ENCODE measurements around the gene BMP7.

GRCh38 chr20:57158474-57158873 is 108.0 kb downstream of the BMP7 start:
- no peak for TF ChIP-seq POLR2A (IDR thresholded peaks at IDR 0.05; ENCODE audit: low read depth)
- no peak for TF ChIP-seq CTCF (IDR thresholded peaks at IDR 0.05)
- TF ChIP-seq POLR2AphosphoS5 (IDR thresholded peaks at IDR 0.05): no peak
- TF ChIP-seq EP300 (IDR thresholded peaks at IDR 0.05): no peak
